HG03060 (cell line): ENCODE measurements around the gene POTEF.
"Not testable (repeated sequence)": the region's sequence is repeated elsewhere in the genome, so short reads cannot be mapped to it uniquely, and the experiment has no call there.

ENCODE experiments used
- ATAC-seq: cut with Tn5 transposase; IDR thresholded peaks from one replicate; pipeline ENCODE4 v1.9.1; 2021; ENCODE audit warnings: low read depth, moderate number of reproducible peaks; ENCODE audit not compliant: unreplicated experiment

The POTEF gene

DNA sequence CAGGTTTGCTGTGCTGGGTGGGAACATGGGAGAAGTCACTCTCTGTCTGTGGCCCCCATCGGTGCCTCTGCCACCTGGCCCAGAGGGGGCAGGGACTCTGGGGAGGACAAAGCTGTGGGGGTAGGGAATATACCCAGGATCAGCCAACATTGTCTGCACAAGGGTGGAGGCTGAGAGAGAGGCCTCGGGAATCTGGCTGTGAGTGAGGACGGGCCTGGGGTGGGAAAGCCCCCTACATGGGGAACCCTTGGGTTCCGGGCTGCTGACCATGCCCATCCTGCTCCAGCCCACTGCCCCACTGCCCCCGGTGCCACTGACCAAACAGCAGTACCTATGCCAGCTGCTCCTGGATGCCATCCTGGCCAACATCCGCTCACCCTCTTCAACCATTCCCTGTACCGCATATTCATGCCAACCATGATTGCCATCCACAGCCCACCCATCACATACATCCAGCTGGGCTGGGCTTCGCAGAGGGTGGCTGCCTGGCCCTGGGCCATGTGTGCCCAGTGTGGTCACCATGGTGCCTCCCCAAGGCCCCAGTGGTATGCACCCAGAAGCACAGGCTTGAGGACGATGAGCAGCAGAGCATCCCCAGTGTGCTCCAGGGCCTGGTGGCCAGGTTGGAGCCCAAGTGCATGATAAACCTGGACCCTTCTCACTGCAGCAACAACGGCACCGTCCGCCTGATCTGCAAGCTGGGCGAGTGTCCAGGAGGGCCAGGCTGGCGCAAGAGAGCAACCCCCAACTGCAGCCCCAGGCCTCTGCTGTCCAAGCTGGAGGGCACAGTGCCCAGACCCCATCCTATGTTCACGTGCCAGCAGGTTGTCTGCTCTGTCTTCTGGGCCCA lies 6.9 kb upstream of the POTEF start:
- ATAC-seq: no peak

DNA sequence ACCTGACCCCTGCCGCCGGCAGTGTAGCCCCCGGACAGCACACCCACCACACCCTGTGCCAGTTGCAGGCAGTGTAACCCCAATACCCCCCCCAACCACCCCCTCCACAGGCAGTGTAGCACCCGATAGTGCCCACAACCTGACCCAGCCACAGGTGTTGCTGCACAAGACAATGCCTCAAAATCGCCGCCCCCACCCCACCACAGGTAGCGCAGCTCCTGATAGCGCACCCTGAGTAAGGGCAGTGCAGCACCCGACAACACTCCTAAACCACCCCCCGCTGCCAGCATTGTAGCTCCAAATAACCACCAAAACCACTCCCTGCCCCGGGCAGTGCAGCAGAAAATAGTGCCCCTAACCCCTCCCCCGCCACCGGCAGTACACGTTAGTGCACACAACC lies 558 bp downstream of the POTEF start:
- not testable (repeated sequence) for ATAC-seq

DNA sequence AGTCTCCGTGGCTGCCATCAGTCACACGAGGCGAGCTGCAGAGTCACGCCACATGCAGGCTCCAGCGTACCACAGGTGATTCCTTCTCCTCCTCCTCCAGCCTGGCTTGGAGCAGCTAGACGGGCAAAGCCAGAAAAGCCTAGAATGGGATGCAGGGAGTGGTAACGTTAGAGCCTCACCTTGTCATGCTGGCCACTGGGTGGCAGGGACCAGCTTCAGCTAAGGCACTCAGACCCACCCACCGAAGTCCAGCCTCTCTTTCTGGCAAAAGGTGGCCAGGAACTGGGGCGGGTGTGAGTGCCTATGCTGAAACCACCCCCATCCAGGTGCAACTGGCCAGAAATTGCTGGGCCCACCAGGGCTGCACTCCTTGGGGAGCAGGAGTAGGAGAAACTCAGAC lies 1.3 kb downstream of the POTEF start:
- ATAC-seq: not testable (repeated sequence)

DNA sequence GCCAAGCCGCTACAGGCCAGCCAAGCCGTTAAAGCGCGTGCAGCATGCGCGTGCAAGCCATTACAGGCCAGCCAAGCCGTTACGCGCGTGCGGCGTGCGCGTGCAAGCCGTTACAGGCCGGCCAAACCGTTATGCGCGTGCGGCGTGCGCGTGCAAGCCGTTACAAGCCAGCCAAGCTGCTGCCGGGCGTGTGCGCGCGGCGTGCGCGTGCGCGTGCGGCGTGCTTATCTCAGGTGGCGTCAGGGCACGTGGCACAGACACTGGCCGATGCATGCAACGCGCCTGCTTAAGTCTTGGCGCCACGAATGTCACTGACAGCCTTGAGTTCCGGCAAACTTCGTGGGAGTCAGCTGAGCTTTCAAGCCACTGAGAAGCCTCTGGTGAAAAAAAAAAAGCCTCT lies 8.1 kb downstream of the POTEF start:
- ATAC-seq: not testable (repeated sequence)

DNA sequence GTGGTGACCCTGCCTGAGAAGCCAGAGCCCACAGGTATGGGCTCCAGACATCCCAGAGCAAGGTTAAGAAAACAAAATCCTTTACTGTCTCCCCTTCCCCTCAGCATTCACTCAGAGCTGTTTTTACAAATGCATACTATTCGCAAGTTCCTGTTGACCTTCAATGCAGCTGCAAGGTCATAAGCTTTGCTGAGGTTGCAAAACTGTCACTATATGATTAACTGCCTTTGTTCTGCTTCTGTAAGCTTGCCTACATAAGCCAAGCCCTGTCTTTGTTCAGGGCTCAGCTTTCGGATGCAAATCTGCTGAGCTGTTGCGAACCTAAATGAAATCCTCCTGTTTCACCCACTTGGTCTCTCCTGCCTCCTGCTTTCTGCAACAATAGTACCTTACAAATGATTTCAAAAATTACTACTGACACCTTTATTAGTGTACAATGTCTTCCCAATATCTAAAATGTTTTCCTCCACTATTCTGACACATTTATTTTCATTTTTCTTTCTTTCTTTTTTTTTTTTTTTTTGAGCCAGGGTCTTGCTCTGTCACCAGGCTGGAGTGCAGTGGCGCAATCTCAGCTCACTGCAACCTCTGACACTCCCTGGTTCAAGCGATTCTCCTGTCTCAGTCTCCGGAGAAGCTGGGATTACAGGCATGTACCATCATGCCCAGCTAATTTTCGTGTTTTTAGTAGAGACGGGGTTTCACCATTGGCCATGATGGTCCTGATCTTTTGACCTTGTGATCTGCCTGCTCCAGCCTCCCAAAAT lies 26.2 kb downstream of the POTEF start:
- ATAC-seq: not testable (repeated sequence)

DNA sequence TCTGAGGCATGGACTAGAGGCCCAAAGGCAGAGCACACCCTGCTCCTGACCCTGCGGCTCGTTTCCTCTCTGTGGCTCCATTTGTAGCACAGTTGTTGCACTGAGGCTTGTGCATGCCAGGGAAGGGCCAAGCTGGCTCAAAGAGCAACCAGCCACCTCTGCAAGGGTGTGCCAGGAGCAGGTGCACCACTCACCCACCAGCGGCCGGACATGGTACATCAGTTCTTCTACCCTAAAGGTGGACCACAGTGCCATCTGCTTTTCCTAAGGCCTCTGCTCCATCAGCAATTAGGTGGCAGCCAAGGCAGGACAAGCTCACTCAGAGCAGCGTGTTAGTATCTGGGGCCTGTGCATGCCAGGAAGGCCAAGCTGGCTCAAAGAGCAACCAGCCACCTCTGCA lies 66.4 kb downstream of the POTEF start:
- not testable (repeated sequence) for ATAC-seq

DNA sequence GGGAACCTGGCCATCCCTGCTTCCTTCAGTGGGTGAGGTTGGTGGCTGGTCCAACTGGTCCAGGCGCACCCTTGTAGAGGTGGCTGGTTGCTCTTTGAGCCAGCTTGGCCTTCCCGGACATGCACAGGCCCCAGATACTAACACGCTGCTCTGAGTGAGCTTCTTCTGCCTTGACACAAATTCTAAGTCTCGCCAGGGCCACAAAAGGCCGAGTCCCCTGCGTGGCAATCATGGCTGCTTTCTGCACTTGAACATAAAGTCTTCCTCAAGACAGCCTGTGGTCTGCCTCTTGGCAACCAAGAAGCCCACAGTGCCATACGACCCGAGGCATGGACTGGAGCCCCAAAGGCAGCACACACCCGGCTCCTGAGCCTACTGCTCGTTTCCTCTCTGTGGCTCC lies 69.0 kb downstream of the POTEF start:
- not testable (repeated sequence) for ATAC-seq

DNA sequence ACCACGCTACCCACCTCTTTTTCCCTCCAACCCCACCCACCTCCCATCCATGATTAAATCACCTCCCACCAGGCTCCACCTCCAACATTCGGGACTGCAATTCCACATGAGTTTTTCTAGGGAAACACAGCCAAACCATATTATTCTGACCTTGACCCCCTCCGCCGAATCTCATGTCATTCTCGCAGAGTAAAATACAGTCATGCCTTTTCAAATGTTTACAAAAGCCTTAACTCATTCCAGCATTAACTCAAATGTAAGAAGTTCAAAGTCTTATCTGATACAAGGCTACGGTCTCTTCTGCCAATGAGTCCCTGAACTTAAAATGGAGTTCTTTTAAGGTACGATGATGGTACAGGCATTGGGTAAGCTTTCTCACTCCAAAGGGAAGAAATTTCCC lies 72.7 kb downstream of the POTEF start:
- ATAC-seq: not testable (repeated sequence)

DNA sequence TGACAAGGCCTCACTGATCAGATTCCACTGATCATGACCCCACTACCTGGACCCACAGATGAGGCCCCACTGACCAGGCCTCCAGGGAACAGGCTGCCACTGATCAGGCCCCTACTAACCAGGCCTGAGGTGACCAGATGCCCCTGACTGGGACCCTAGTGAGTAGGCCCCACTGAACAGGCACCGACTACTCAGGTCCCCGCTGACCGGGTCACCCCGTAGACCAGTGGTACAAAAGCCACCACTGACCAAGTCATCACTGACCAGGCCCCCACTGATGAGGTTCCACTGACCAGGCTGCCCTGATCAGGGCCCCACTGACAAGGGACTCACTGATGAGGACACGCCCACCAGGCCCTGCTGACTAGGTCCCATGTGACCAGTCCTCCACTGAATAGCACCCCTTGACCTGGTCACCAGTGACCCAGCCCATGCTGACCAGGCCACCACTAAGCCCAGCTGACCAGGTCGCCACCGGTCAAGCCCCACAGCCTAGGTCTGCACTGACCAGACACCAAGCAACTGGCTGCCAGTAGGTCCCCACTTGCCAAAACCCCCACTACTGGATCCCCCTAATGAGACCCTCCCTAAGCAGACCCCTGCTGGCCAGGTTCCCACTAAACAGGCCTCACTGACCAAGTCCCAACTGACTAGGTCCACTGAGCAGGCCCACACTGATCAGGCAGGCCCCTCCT lies 75.7 kb downstream of the POTEF start:
- not testable (repeated sequence) for ATAC-seq

DNA sequence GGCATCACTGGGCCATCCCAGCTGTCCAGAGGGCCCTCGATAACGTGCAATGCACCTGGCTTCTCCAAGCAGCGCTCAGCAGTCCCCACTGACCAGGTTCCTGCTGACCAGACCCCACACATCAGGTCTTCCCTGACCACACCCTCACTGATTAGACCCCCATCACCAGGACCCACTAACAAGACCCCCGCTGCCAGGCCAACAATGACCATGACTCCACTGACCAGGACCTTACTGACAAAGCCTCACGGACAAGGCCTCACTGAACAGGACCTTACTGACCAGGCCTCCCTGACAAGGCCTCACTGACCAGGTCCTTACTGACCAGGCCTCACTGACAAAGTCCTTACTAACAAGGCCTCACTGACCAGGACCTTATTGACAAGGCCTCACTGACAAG lies 76.6 kb downstream of the POTEF start:
- not testable (repeated sequence) for ATAC-seq

DNA sequence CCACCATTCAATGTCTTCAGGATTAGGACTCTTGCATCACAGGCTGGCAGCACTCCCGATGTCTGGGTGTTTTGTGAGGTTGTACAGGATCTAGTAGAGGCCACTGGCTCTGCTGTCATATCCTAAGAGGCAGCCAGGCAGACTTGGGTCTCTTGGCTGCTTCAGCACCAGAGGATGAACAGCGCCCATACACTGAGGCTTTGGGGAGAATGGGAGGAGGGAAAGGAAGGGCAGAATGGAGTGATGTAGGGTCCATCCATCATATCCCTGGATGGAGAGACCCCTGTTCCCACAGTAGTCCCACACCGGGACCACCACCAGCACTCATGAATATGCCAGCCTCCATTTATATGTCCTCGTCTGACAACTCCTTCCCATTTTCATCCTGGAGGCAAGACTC lies 80.6 kb downstream of the POTEF start:
- ATAC-seq: not testable (repeated sequence)

DNA sequence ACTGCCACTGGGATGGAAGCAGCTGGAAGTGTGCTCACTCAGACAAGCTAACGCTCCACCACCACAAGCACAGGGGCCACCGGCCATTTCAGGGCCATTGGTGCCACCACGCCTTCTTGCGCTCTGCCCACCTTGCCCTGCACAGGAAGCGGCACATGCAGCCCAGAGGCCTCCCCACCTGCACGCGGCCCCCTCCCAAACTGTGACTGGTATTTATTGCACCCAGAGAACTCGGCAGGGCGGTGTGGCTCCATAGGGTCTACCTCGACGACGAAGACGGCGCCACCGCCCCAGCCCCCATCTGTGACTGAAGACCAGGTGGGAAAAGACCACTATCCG lies 90.8 kb downstream of the POTEF start:
- not testable (repeated sequence) for ATAC-seq

DNA sequence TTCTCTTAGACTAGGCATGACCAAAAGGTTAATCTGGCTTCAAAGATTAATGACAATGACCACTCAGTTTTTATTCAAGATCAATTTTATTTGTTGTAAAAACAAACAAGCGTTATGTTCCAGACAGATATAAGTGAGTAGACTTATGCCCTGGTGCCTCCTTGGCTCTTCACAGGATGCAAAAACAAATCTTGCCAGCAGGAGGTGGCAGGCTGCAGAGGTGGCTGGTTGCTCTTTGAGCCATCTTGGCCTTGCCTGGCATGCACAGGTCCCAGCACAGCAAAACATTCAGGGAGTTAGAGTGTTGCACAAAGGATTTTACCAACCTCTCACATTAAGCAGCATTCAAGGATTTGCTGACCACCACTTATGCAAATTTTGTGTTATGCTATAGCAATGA lies 103.1 kb downstream of the POTEF start:
- not testable (repeated sequence) for ATAC-seq
